GM12891 (cell line): ENCODE results near the gene RIMS4.

Source experiments
- DNase-seq: peaks from one replicate; pipeline ENCODE4 v3.0.0; 2011; ENCODE audit warnings: low spot score; ENCODE audit not compliant: insufficient read length
- FAIRE-seq: peaks from 2 replicates; lab custom pipeline; 2011; peaks lifted over from hg19 to GRCh38; lab: Jason Lieb, UNC
- PAX5 ChIP-seq: IDR thresholded peaks from 2 replicates; pipeline ENCODE4 v1.6.1; 2011; ENCODE audit warnings: low read length, moderate library complexity, mild to moderate bottlenecking; ENCODE audit not compliant: insufficient read depth, severe bottlenecking
- POLR2A ChIP-seq: IDR thresholded peaks from 2 replicates; pipeline ENCODE4 v1.6.1; 2011; ENCODE audit warnings: low read depth, low read length, control low read depth
- POLR2AphosphoS5 ChIP-seq: IDR thresholded peaks from 2 replicates; pipeline ENCODE4 v1.6.1; 2011; ENCODE audit warnings: low read depth, low read length, control low read depth
- POU2F2 ChIP-seq: IDR thresholded peaks from 2 replicates; pipeline ENCODE4 v1.6.1; 2011; ENCODE audit warnings: low read depth, mild to moderate bottlenecking, control low read depth, low read length, moderate library complexity
- SPI1 ChIP-seq: IDR thresholded peaks from 2 replicates; pipeline ENCODE4 v1.6.1; 2011; ENCODE audit warnings: low read depth, low read length, control low read depth
- TAF1 ChIP-seq: IDR thresholded peaks from 2 replicates; pipeline ENCODE4 v1.6.1; 2011; ENCODE audit warnings: low read depth, low read length, control low read depth

RIMS4 gene

DNA sequence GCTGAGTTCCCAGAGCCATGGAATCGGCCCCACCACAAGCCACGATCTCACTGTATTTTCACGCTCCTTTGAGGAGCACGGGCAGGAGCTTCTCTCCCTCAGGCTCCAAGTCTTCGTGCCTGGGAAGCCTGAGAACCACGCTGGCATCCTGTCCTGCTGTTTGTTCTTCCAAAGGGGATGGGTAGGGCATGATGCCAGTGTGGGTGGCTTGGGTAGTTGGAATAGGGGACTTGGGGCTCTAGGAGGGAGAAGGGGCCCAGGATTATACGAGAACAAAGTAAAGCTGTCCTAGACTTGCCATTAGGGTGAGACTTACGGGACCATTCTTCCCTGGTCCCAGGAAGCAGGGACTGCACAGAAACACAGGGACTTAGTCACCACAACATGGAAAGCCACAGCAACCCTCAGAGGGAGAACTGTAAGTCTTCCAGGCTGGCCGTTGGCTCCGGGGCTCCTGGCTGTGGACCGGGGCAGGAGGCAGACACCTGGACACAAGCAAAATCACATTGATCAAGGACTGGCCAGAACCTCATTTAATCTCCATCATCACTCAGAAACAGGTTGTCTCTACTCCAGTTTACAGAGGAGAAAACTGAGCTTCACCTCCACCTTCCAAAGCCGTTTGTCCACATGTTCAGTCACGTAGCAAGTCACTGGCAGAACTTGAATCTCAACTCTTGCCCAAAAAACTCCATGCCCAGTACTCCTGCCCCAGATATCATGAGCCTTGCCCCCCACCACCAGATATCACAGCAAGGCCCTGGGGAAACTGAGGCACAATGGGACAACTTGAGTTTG is 93.8 kb downstream of the RIMS4 start:
- FAIRE-seq (no peak), DNase-seq (no peak)
- TF ChIP-seq POU2F2 (no peak), SPI1 (no peak)

DNA sequence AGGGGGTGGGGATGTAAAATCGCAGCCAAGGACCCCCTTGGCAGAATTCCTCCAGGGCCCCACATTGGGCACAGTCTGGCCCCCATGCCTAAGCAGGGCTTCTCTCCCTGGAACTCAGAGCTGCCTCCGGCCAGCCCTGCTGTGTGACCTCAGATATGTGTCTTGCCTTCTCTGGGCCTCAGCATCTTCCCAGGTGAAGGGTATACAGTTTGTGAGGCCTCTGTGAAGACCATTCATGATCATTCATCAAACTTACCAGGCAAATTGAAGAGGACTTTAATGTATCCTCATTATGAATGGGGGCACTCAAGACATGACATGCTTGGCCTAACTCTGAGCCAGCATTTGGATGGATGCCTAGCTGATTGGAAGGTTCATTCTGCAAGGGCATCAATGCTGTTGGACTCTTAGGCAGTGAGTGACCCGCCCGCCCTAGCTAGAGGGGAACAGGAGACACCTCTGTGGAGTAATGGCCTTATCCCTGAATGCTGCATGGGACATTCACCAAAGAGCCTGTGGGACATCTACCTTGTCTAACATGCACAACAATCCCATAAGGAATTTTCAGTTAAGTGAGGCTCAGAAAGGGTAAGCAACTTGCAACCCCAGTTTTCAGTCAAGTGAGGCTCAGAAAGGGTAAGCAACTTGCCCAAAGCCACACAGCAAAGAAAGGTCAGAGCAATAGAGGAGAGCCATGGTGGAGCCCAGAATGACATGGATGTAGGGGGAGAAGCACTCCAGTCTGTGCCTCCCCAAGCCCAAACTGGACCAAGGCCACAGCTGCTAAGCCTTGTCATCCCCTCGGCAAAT is 94.6 kb downstream of the RIMS4 start:
- FAIRE-seq (no peak), DNase-seq (no peak)
- TF ChIP-seq SPI1 (no peak), POU2F2 (no peak), POLR2AphosphoS5 (no peak), PAX5 (no peak), POLR2A (no peak)

DNA sequence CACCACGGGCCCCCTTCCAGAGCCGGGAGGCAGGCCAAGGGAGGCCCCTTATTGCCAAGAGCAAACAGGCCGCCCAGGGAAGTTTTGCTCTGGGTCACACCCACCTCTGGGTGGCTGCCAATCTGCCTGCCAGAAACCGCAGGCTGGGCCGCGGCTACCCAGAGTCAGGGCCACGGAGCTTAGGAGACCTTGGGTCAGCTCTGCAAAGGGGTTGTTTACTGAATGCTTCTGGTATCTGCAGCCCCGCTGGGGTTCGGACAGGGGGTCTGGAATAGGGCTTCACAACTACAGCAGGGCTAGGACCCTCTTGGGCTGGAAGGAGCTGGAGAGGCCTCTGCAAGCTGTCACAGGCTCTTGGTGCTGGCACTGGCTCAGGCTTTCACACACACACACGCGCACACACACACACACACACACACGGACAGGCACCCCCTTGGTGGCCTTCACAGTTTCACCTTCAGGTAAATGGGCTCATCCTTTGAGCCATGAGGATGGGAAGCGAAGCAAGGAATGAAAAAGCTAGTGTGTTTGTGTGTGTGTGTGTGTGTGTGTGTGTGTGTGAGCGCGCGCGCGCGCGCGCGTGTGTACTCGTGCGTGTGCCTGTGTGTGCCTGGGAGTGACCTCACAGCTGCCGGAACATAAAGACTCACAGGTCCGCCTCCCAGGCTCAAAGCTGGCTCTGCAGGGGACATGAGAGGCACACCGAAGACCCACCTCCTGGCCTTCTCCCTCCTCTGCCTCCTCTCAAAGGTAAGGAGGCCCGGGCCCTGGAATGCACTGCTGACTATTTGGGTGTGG is 95.4 kb downstream of the RIMS4 start, which contains the start of gene CCN5:
CCN5 (plus strand) TSS at position 669 of the 798 bp plus-strand sequence; CDS start at position 691, 22 bp downstream.
- DNase-seq, result no peak
- TF ChIP-seq POU2F2 (no peak), SPI1 (no peak), TAF1 (no peak), POLR2A (no peak), POLR2AphosphoS5 (no peak), PAX5 (no peak)
- no peak for FAIRE-seq

DNA sequence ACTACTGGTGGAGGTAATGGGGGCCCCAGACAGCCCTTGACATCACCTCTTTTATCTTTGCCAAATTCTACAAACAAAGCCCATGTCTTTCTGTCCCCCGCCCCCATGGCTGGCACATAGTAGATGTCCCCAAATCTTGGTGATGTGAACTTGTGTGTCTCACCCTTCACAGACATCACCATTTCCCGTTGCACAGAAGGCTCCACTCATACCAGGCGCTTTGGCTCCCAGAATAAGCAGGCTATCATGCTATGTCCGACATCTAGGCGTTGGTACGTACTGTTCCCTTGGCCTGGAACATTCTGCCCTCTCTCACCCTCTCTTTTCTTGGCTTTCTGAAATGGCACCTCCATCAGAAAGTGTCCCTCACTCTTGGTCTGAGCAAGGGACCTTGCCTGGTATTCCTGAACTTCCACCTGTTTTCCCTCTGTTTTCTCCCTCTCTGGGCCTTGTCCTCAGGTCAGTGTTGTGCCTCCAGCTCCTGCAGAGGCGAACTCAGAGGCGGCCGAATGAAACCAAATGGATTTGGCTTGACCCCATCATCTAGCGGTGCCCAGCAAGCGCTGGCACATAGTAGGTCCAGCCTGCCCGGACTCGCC is 96.1 kb downstream of the RIMS4 start:
- TF ChIP-seq POLR2A (no peak), PAX5 (no peak), SPI1 (no peak), TAF1 (no peak), POU2F2 (no peak), POLR2AphosphoS5 (no peak)
- DNase-seq, result no peak
- no peak for FAIRE-seq

DNA sequence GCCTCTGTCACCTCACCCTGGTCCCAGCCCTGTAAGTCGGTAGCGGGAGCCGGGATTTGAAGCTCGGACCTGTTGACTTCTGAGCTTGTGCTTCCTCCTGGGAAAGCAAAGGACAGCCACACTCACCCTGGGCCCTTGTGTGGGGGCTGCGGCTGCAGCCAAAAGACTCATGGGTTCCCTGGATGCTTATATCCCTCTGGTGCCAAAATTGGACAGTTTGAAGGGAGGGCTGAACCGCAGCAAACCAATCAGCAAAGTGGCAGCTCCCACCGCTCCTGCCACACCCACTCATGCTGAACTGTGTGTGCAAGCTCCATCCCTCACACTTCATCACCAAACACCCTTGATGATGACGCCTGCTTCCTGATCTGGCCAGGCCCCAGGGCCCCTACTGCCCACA is 99.1 kb downstream of the RIMS4 start:
- FAIRE-seq, result no peak
- DNase-seq, result no peak
- no peak for TF ChIP-seq TAF1
- TF ChIP-seq POLR2AphosphoS5, result no peak
- TF ChIP-seq POLR2A, result no peak
- TF ChIP-seq POU2F2, result no peak
- TF ChIP-seq SPI1, result no peak
- no peak for TF ChIP-seq PAX5

DNA sequence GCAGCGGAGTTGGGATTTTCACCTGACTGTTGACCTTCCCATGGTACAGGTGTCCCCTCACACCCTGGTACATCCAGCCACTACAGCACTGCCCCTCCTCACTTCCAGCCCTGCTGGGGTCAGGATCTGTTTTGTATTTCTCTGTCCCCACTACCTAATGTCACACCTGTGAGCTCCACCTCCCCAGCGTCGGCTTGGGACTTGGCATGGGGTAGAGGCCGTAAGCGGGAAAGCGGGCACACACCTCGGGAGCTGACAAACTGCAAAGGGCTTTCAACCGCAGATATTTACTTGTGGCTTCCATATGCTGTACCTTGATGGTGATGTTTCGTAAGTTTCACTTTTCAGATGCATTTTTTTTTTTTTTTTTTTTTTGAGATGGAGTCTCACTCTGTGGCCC is 100.5 kb downstream of the RIMS4 start:
- no peak for FAIRE-seq
- TF ChIP-seq POU2F2 (no peak), POLR2AphosphoS5 (no peak), SPI1 (no peak), TAF1 (no peak), PAX5 (no peak), POLR2A (no peak)
- no peak for DNase-seq

DNA sequence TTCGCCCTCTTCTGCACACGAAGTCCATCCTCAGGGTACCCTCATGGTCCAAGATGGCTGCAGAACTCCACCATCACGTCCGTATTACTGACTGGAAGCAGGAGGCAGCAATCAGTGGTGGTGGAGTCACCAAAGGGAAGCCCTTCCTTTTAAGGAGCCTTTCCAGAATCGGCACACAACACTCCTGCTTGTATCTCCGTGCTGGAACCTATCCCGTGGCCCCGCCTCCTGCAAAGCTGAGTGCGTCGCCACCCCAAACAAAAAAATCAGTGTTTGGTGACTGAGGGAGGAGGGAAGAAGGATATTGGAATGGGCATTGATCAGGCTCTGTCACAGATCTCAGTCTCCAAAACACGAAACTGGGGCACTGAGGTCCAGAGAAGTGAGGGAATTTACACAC is 101.0 kb downstream of the RIMS4 start:
- no peak for TF ChIP-seq POU2F2
- no peak for TF ChIP-seq SPI1
- DNase-seq (no peak), FAIRE-seq (no peak)

DNA sequence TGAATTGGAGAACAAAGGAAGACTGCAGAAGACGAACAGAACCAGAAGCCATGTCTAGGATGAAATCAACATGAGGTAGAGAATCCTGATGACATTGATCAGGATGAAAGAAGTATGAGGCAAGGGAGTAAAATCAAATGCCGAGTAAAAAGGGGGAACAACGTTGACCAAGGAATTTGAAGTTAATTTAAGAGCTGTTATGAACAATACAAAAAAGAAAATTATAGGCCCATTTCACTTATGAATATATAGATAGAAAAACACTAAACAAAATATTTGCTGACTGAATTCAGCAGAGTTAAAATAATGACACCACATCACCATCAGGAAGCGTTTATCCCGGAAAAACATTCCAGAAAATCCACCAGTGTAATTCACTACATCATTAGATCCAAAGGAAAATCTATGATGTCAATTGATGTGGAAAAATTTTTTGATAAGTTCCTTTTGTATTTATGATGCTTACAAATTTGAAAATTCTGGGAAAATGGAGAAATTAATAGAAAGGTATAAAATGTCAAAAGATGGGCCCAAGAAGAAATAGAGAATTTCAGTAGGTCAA is 103.2 kb downstream of the RIMS4 start:
- FAIRE-seq, result no peak
- no peak for DNase-seq
- TF ChIP-seq PAX5, result no peak
- no peak for TF ChIP-seq POLR2AphosphoS5
- no peak for TF ChIP-seq POU2F2
- no peak for TF ChIP-seq TAF1
- no peak for TF ChIP-seq SPI1
- TF ChIP-seq POLR2A, result no peak

- FAIRE-seq (no peak), DNase-seq (no peak)
- TF ChIP-seq POLR2A (no peak), PAX5 (no peak), SPI1 (no peak), TAF1 (no peak), POLR2AphosphoS5 (no peak), POU2F2 (no peak)
These were observed 103.9 kb downstream of the RIMS4 start for GRCh38 chr20:44706301-44707017.
